Stimulated activated memory B cell treated with anti-CD40 and anti-IgM and Interleukin-4, amounts not matched to agents 10 μg/mL and 1 μg/mL and 100 μg/mL, for 72 hours (primary cell): ENCODE results near the gene SPATA6L.
A peak's percentile ranks its signal among the peaks of the same experiment; 100 is the strongest.
"Not testable (repeated sequence)": the region's sequence is repeated elsewhere in the genome, so short reads cannot be mapped to it uniquely, and the experiment has no call there.

Experiments used
- ATAC-seq: fragments of 150-1000 bp; cut with Tn5 transposase; 2 replicates; pipeline ENCODE4 v1.10.0; 2021
- H3K27ac Mint-ChIP-seq: one replicate; pipeline ENCODE4 v1.8.0; 2022; ENCODE audit warnings: mild to moderate bottlenecking, mixed read lengths
- H3K27me3 Mint-ChIP-seq: one replicate; pipeline ENCODE4 v1.8.0; 2022; ENCODE audit warnings: mixed read lengths
- H3K36me3 Mint-ChIP-seq: one replicate; pipeline ENCODE4 v1.8.0; 2022; ENCODE audit warnings: mixed read lengths
- H3K4me1 Mint-ChIP-seq: one replicate; pipeline ENCODE4 v1.8.0; 2022; ENCODE audit warnings: mixed read lengths
- H3K4me3 Mint-ChIP-seq: one replicate; pipeline ENCODE4 v1.8.0; 2022; ENCODE audit warnings: mild to moderate bottlenecking, moderate library complexity, mixed read lengths
- H3K9me3 Mint-ChIP-seq: one replicate; pipeline ENCODE4 v1.8.0; 2022; ENCODE audit warnings: mixed read lengths

SPATA6L gene

DNA sequence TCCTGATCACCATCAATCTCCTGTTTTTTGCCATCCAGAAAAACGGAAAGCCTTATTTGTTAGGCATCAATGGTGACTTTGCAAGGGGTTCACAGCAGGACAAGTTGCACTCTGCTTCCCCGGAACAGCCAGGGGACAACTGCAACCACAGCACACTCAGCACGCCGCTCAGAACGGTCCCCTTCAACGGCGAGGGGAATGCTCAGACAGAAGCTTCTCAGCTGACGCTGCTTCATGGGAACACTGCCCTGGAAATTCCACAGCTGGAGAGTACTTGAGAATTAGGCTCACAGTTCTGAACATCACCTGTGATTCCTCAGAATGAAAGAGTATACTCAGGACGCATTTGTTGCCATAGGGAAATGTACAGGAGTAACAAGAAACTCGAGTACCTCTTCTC, 44.3 kb downstream of the SPATA6L start:
- H3K27me3 Mint-ChIP-seq, result no peaks in the 10 kb centered on the region
- no peaks in the 10 kb centered on the region for H3K9me3 Mint-ChIP-seq
- no peak for ATAC-seq
- no peaks in the 10 kb centered on the region for H3K4me1 Mint-ChIP-seq
- no peak overlapping the region for H3K27ac Mint-ChIP-seq
- no peak overlapping the region for H3K4me3 Mint-ChIP-seq
- no peaks in the 10 kb centered on the region for H3K36me3 Mint-ChIP-seq

DNA sequence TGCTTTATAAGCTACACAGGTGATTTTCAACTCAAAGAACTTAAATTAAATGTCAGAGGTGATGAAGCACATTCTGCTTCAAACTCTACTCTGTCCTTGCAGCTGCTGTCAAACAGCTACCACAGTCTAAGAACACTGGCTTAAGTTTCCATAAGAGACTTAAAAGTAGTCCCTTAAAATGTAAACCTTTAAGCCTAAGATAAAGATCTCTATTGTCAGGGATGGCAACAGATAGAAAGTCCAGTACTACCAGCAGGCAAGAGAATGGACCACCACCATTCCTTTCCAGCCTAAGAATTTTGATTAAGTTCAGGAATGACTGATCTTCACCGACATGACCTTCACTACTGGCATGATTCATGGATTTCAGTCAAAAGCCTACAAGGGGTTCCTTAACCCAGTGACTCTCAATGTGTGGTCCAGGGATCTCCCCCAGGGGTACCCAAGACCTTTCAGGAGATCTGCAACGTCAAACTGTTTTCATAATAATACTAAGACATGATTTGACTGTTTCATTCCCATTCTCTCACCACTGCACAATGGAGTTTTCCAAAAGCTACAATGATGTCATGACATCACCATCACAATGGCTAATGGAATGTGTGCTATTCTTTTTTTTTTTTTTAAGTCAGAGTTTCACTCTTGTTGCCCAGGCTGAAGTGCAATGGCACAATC, 45.3 kb downstream of the SPATA6L start:
- no peaks in the 10 kb centered on the region for H3K36me3 Mint-ChIP-seq
- no peaks in the 10 kb centered on the region for H3K4me1 Mint-ChIP-seq
- no peak overlapping the region for H3K27ac Mint-ChIP-seq
- no peak overlapping the region for H3K4me3 Mint-ChIP-seq
- no peaks in the 10 kb centered on the region for H3K9me3 Mint-ChIP-seq
- no peak for ATAC-seq
- no peaks in the 10 kb centered on the region for H3K27me3 Mint-ChIP-seq

DNA sequence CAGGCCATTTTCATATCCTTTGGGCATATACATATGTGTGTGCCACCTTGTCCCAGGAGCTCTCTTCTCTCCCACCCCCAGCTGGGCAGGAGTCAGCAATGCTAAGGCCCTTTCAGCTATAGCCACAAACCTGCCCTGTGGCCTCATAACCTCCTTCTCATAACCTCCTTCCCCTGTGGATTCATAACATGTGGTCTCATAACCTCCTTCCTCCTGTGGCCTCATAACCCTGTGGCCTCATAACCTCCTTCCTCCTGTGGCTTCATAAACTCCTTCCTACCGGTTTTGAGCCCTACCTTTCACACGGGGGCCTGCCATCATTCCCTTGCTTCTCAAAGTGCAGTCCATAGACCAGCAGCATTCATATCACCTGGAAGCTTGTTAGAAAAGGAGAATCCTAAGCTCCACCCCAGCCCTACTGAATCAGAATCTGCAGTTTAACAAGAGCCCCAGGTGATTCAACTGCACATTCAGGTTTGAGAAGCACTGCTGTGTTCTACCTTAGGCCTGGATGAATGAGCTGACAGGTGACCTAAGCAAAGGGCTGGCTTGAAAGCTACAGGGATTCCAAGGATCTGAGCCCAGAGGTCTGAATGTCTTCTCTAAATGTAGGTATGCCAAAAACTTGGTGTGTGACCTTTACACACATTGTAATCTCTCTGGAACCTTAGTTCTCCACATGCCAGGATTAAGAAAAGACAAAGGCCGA, 46.1 kb downstream of the SPATA6L start:
- H3K27me3 Mint-ChIP-seq, result no peaks in the 10 kb centered on the region
- ATAC-seq, result peak; percentile 12
- H3K9me3 Mint-ChIP-seq, result no peaks in the 10 kb centered on the region
- H3K27ac Mint-ChIP-seq, result no peak overlapping the region
- H3K4me3 Mint-ChIP-seq, result no peak overlapping the region
- no peaks in the 10 kb centered on the region for H3K4me1 Mint-ChIP-seq
- H3K36me3 Mint-ChIP-seq, result no peaks in the 10 kb centered on the region

DNA sequence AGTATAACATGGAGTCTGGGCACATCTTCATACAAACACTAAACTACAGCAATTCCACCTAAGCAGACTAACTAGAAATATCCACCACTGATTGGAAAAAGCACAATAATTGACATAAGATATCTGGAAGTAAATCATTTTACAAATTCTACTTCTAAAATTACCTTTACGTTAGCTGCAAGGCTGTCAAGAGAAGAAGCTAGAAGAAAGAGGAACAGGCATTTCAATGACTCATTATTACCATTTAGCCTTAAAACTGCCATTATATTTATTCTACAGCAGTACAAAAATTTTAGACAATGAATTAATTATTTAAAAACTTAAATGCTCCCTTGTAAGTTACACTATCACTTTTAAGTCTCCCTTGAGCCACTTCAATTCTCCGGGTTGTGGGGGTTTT, 47.6 kb downstream of the SPATA6L start:
- no peak overlapping the region for H3K27ac Mint-ChIP-seq
- H3K27me3 Mint-ChIP-seq, result no peaks in the 10 kb centered on the region
- H3K4me1 Mint-ChIP-seq, result no peaks in the 10 kb centered on the region
- no peaks in the 10 kb centered on the region for H3K36me3 Mint-ChIP-seq
- no peaks in the 10 kb centered on the region for H3K9me3 Mint-ChIP-seq
- no peak overlapping the region for H3K4me3 Mint-ChIP-seq
- no peak for ATAC-seq

DNA sequence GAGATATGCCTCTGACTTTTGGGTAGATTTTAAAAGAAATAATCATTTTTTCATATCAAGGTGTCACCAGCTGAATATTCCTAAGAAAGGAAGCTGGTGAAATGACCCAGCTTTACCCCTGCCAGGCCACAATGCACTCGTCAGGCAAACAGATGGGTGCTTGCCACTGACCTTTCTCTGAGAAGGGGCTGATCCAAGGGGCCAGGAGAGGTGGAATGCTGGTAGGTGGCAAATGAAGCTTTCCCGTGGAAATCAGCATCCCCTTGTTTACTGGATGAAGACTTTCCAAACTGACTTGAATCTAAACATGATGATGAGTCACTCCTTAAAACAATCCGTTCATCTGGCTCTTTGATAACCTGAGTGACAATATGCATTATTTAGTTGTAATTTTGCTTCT, 48.5 kb downstream of the SPATA6L start:
- Mint-ChIP-seq H3K4me1 (no peaks in the 10 kb centered on the region), H3K4me3 (no peak overlapping the region), H3K27me3 (no peaks in the 10 kb centered on the region), H3K27ac (no peak overlapping the region), H3K36me3 (no peaks in the 10 kb centered on the region), H3K9me3 (no peaks in the 10 kb centered on the region)
- ATAC-seq, result no peak

DNA sequence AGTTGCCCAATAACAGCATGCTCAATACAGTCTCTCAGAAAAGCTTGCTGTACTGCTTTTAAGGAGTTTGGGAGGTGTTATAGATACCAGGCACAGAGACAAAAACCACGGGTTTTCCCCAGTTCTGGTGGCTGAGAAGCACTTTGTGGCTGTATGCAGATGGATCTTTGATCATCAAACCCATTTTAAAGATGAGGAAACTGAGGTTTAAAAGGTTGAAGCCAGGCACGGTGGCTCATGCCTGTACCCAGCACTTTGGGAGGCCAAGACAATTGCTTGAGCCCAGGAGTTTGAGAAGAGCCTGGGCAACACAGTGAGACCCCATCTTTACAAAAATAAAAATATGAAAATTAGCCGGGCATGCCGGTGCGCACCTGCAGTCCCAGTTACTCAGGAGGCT, 50.5 kb downstream of the SPATA6L start:
- H3K4me1 Mint-ChIP-seq, result no peaks in the 10 kb centered on the region
- no peaks in the 10 kb centered on the region for H3K36me3 Mint-ChIP-seq
- ATAC-seq, result no peak
- H3K9me3 Mint-ChIP-seq, result no peaks in the 10 kb centered on the region
- H3K27ac Mint-ChIP-seq, result no peak overlapping the region
- H3K4me3 Mint-ChIP-seq, result no peak overlapping the region
- no peaks in the 10 kb centered on the region for H3K27me3 Mint-ChIP-seq

DNA sequence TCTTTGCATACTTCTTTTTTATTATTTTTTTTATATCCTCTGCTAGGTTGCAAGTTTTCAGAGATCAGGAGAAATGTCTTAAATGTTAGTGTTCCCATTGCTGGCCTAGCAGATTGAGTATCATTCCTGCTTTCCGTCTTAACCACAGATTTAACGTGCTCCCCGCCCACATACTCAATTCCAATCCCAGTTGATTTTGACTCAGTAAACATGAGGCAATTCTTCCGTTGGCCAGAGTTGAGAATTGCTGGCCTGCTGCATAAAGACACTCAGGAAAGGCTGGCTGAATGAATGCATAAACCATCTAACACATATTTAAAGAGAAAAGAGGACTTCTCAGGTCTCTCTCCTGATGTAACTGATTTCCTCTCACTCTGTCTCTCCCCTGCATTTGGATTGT, 51.0 kb downstream of the SPATA6L start:
- Mint-ChIP-seq H3K4me3 (no peak overlapping the region), H3K4me1 (no peaks in the 10 kb centered on the region), H3K27ac (no peak overlapping the region), H3K36me3 (no peaks in the 10 kb centered on the region), H3K9me3 (no peaks in the 10 kb centered on the region), H3K27me3 (no peaks in the 10 kb centered on the region)
- no peak for ATAC-seq

DNA sequence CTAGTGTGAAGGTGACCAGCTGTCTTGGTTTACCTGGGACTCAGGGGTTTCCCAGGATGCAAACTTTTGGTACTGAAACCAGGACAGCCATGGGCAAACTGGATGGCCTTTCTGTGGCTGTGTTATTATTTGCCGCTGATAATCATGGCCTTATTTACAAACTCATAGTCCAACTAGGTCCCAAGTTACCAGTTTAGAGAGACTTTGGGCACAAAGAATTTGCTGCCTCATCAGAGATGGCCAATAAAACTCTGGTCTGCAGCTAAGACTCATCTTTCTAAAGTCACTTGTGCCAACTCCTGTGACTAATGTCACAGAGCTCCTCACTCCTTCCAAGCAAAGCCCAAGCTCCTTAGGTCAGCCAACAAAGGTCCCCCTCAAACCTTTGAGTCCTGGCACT, 51.7 kb downstream of the SPATA6L start:
- Mint-ChIP-seq H3K27me3 (no peaks in the 10 kb centered on the region), H3K27ac (no peak overlapping the region), H3K9me3 (no peaks in the 10 kb centered on the region), H3K4me3 (no peak overlapping the region), H3K4me1 (no peaks in the 10 kb centered on the region), H3K36me3 (no peaks in the 10 kb centered on the region)
- ATAC-seq, result no peak

DNA sequence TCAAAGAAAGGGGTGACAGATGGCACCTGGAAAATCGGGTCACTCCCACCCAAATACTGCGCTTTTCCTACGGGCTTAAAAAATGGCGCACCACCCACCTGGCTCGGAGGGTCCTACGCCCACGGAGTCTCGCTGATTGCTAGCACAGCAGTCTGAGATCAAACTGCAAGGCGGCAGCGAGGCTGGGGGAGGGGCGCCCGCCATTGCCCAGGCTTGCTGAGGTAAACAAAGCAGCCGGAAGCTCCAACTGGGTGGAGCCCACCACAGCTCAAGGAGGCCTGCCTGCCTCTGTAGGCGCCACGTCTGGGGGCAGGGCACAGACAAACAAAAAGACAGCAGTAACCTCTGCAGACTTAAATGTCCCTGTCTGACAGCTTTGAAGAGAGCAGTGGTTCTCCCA, 60.2 kb downstream of the SPATA6L start:
- not testable (repeated sequence) for H3K4me3 Mint-ChIP-seq, H3K27me3 Mint-ChIP-seq, H3K9me3 Mint-ChIP-seq, H3K36me3 Mint-ChIP-seq, ATAC-seq, H3K4me1 Mint-ChIP-seq, H3K27ac Mint-ChIP-seq

DNA sequence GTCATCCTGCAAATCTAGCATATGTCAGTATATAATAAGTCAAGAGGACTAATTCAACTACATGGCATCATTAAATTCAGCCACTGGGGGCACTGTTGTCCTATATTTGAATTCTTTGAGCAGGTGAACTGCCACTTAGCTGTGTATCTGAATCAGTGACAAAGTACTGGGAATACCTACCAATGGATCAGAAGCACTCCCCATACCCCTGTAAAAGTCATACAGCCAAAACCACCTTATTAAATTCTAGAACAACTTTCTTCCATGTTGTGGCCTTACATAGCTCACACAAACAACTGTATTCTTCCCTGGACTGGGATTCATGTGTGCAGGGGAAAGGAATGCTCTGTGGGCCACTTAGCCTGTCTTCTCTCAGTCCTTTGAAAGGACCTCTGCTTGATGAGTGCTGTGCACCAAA, 61.6 kb downstream of the SPATA6L start:
- H3K9me3 Mint-ChIP-seq, result peaks cover 5% of the 10 kb centered on the region
- peaks cover 6% of the 10 kb centered on the region for H3K4me1 Mint-ChIP-seq
- peak; percentile 67 for ATAC-seq
- H3K4me3 Mint-ChIP-seq, result no peak overlapping the region
- peaks cover 13% of the 10 kb centered on the region for H3K27me3 Mint-ChIP-seq
- no peak overlapping the region for H3K27ac Mint-ChIP-seq
- no peaks in the 10 kb centered on the region for H3K36me3 Mint-ChIP-seq

DNA sequence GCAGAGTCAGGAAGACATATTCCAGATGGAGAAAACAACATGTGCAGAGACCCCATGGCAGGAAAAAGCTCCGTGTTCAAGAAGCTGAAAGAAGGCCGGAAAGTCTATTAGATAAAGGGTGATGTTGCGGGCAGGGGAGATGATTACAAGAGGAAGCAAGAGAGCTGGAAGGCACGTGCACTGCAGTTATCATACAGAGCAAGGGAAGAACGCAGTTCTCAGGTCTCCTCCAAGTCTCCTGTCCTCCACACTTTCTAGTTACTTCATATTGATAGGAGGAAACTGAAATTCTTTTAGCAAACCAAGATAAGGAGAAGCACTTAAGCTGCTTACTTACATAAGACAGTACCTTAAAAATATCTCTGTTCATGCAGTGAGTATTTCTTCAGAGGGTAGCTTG, 62.5 kb downstream of the SPATA6L start:
- Mint-ChIP-seq H3K4me3 (no peak overlapping the region), H3K36me3 (no peaks in the 10 kb centered on the region), H3K27ac (no peak overlapping the region), H3K27me3 (peaks cover 13% of the 10 kb centered on the region), H3K4me1 (peaks cover 6% of the 10 kb centered on the region), H3K9me3 (peaks cover 5% of the 10 kb centered on the region)
- no peak for ATAC-seq

DNA sequence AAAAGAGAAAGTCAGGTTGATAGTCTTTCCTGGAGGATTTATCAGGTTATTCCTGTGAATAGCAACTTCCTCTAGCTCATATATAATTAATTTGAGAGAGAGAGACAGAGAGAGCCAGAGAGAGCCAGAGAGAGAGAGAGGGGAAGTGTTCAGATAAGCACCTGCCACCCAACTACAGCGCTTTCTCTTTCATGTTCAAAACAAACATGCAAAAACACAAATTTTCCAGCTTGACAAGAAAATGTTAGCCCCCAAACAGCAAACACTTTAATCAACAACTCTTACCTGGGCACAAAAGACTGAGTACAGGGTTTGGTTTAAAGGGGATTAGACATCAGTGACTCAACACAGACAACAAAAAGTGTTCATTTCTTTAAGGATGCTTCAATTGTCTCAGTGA, 65.9 kb downstream of the SPATA6L start:
- peaks cover 13% of the 10 kb centered on the region for H3K27me3 Mint-ChIP-seq
- peaks cover 5% of the 10 kb centered on the region for H3K9me3 Mint-ChIP-seq
- H3K4me1 Mint-ChIP-seq, result peaks cover 11% of the 10 kb centered on the region
- H3K36me3 Mint-ChIP-seq, result no peaks in the 10 kb centered on the region
- no peak overlapping the region for H3K27ac Mint-ChIP-seq
- ATAC-seq, result no peak
- H3K4me3 Mint-ChIP-seq, result no peak overlapping the region

DNA sequence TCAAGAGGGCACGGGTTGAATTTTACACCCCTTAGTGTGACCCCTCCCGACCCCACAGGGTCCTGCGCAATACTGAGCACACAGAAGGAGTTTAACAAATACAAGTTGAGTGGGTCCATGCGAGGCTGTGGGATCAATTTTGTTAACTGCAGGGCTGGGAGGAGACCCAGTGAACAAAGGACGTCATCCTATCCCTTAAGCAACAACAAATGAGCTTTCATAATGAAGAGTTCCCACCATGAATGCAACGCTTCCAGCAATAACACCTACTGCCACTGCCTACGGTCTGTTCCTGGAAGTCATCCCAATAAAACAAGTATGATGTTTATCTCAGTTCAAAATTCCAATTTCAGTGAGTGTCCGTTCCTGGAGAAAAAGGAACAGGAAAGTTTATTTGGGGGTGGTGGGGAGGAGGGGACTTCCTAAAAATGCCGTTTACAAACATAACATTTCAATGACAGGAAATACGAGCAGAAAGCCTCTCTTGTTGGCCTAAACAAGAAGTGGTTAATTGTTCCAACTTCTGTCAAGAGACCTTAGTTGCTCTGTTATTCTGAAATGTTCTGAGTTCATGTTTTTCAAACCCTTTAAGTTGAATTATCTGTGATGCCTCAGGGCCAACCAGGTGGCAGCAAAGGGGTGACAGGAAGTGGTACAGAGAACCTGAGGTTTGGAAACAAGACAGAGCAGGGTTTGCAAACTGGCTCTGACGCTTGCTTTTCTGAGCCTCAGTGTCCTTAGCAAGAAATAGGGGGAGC, 69.9 kb downstream of the SPATA6L start:
- peak; percentile 45 for ATAC-seq
- Mint-ChIP-seq H3K4me3 (no peak overlapping the region), H3K27me3 (peaks cover 18% of the 10 kb centered on the region), H3K27ac (no peak overlapping the region), H3K9me3 (peaks cover 5% of the 10 kb centered on the region), H3K36me3 (no peaks in the 10 kb centered on the region), H3K4me1 (peaks cover 11% of the 10 kb centered on the region)

DNA sequence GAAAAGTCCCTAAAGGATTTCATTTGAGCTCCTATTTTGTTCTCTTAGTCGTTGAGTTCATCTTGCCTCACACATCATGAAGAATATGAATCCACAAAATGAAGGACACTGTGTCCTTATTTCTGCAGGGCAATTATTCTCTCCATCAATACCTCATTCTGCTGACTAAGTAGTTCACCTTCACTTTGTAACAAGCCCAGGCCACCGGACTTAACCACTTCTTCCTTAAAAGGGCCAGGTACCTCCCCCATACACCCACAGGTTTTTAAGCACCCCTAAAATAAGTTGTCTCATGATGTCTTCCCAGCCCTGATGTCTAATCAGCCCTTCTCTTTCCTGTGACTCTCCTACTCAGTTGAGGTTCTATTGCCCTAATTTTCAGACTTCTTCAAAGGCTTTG, 71.3 kb downstream of the SPATA6L start:
- ATAC-seq, result no peak
- Mint-ChIP-seq H3K27me3 (peaks cover 11% of the 10 kb centered on the region), H3K27ac (no peak overlapping the region), H3K9me3 (peaks cover 2% of the 10 kb centered on the region), H3K4me1 (peaks cover 6% of the 10 kb centered on the region), H3K36me3 (no peaks in the 10 kb centered on the region), H3K4me3 (no peak overlapping the region)

DNA sequence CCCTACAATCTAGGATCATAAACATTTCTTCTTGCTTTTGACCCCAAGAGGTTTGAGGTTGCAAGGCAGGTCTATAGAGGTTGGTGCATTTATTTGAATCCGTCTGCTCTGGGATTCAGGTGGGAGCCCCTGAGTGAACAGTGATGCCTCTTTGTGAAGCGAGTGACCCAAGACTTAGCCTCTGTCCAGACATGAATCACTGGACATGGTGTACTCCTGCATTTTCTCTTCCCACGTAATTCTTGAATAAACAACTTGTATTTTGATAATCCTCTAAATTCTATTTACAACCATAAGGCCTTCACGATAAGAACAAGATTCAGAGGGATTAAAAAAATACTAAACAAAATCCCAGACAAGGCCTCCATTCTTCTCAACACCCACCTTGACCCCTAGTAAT, 71.7 kb downstream of the SPATA6L start:
- no peaks in the 10 kb centered on the region for H3K36me3 Mint-ChIP-seq
- peaks cover 11% of the 10 kb centered on the region for H3K27me3 Mint-ChIP-seq
- H3K27ac Mint-ChIP-seq, result no peak overlapping the region
- no peak for ATAC-seq
- H3K4me3 Mint-ChIP-seq, result no peak overlapping the region
- H3K4me1 Mint-ChIP-seq, result peaks cover 5% of the 10 kb centered on the region
- H3K9me3 Mint-ChIP-seq, result no peaks in the 10 kb centered on the region

DNA sequence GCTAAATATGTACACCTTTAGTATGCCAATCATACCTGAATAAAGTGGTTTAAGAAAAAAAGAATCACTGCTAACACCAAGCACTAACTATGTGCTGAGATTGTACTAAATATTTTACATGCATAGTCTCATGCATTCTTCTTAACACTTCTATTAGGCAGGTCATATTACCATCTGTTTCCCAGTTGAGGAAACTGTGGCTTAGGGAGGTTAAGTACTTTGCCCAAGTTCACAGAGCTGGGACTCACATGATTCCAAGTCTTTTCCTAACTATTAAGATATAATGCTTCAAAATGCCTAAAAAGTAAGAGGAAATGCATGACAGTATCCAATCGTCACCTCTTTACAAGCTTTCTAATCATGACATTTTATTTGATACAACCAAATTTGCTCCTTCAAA, 73.4 kb downstream of the SPATA6L start:
- H3K27ac Mint-ChIP-seq, result no peak overlapping the region
- no peak for ATAC-seq
- H3K9me3 Mint-ChIP-seq, result no peaks in the 10 kb centered on the region
- H3K36me3 Mint-ChIP-seq, result no peaks in the 10 kb centered on the region
- H3K27me3 Mint-ChIP-seq, result peaks cover 11% of the 10 kb centered on the region
- no peak overlapping the region for H3K4me3 Mint-ChIP-seq
- H3K4me1 Mint-ChIP-seq, result peaks cover 5% of the 10 kb centered on the region
